ENCODE measurements around the gene MBNL1.

The MBNL1 gene

DNA sequence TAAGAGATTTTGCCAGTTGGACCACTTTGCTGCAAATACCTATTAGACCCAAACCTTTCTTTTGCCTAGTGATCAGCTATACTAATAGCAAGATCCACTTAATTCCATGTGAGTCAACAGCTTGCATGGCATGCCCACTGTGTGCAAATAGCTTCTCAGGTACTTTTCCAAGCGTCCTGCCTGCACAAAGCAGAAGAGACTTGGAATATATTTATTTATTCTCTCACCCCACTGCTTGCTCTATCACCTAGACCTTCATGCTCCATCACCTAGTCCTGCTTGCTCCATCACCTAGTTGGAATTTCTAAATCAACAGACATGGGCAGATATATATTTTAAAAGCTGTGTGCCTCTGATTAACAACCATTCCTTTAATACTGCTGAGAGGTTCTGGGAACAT, 47.6 kb downstream of the MBNL1 start:
- H3K9me3 ChIP-seq (replicated peaks; ENCODE audit: low read length): no peaks in the 10 kb centered on the region
- H3K4me1 ChIP-seq (ENCODE audit: control insufficient read depth, insufficient read depth, low read length): peaks cover 65% of the 10 kb centered on the region
- H3K27me3 ChIP-seq (ENCODE audit: control insufficient read depth, insufficient read depth, low read length): no peaks in the 10 kb centered on the region
- no peak overlapping the region for H3K4me3 ChIP-seq (ENCODE audit: low read length)
- H3K9ac ChIP-seq (ENCODE audit: low read depth, low read length): no peak overlapping the region
- H3K4me2 ChIP-seq (ENCODE audit: low read length): no peak overlapping the region
- peaks cover 24% of the 10 kb centered on the region for H3K36me3 ChIP-seq (ENCODE audit: insufficient read depth, low read length)

DNA sequence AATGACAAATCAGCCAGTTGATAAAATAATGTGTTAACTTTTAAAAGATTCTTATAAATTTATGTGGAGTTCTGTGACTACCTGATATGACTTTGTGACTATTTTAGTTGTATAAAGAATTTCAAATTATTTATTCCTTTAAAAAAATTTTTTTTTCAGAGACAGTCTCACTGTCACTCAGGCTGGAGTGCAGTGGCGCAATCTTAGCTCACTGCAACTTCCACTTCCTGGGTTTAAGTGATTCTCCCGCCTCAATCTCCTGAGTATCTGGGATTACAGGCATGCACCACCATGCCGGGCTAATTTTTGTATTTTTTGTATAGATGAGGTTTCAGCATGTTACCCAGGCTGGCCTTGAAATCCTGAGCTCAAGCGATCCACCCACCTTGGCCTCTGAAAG, 48.5 kb downstream of the MBNL1 start:
- Histone ChIP-seq H3K4me2 (ENCODE audit: low read length) (peak overlapping the region; percentile 53), H3K4me3 (ENCODE audit: low read length) (no peak overlapping the region), H3K4me1 (ENCODE audit: control insufficient read depth, insufficient read depth, low read length) (peaks cover 69% of the 10 kb centered on the region), H3K36me3 (ENCODE audit: insufficient read depth, low read length) (peaks cover 24% of the 10 kb centered on the region), H3K27me3 (ENCODE audit: control insufficient read depth, insufficient read depth, low read length) (no peaks in the 10 kb centered on the region), H3K9me3 (replicated peaks; ENCODE audit: low read length) (no peaks in the 10 kb centered on the region), H3K9ac (ENCODE audit: low read depth, low read length) (no peak overlapping the region)

DNA sequence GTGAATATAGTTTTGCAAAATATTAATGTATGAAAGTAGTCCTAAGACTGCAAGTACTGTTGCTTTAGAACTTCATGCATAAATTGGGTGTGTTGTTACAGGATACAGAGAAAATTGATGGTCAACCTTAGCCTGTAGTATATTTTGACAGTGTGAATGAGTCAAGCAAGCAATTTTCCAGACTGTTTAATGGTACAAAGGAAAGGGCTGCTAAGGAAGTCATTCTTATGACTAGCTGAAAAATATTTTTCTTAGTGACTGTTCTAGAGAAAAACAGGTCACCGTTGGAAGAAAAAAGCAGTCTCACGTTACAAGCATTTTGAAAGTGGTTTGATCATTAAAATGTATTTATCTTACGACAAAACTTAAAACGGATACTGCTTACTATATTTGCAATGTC, 49.2 kb downstream of the MBNL1 start:
- Histone ChIP-seq H3K9ac (ENCODE audit: low read depth, low read length) (peak overlapping the region; percentile 75), H3K4me1 (ENCODE audit: control insufficient read depth, insufficient read depth, low read length) (peaks cover 74% of the 10 kb centered on the region), H3K27me3 (ENCODE audit: control insufficient read depth, insufficient read depth, low read length) (no peaks in the 10 kb centered on the region), H3K4me2 (ENCODE audit: low read length) (peak overlapping the region; percentile 53), H3K4me3 (ENCODE audit: low read length) (peak overlapping the region; percentile 1), H3K36me3 (ENCODE audit: insufficient read depth, low read length) (peaks cover 24% of the 10 kb centered on the region), H3K9me3 (replicated peaks; ENCODE audit: low read length) (no peaks in the 10 kb centered on the region)

DNA sequence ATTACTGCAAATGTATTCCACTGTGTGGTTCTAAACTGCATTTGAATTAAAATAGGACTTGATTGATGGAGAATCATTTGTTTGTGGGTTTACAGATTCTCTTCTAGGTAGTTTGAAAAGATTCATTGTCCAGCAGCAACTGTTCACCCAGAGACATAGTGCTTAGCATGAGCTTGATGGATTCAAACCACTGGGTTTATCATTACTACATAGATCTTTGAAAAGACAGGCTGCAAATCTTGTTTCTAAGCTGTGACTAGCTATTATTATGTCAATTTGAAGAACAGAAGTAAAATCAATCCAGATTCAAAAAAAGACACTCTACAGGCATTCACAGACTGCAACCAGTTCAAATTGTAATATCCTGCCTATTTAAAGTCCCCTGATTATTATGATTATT, 49.8 kb downstream of the MBNL1 start:
- peaks cover 74% of the 10 kb centered on the region for H3K4me1 ChIP-seq (ENCODE audit: control insufficient read depth, insufficient read depth, low read length)
- peak overlapping the region; percentile 53 for H3K4me2 ChIP-seq (ENCODE audit: low read length)
- peaks cover 19% of the 10 kb centered on the region for H3K36me3 ChIP-seq (ENCODE audit: insufficient read depth, low read length)
- peak overlapping the region; percentile 1 for H3K4me3 ChIP-seq (ENCODE audit: low read length)
- peak overlapping the region; percentile 75 for H3K9ac ChIP-seq (ENCODE audit: low read depth, low read length)
- H3K27me3 ChIP-seq (ENCODE audit: control insufficient read depth, insufficient read depth, low read length): no peaks in the 10 kb centered on the region
- no peaks in the 10 kb centered on the region for H3K9me3 ChIP-seq (replicated peaks; ENCODE audit: low read length)

DNA sequence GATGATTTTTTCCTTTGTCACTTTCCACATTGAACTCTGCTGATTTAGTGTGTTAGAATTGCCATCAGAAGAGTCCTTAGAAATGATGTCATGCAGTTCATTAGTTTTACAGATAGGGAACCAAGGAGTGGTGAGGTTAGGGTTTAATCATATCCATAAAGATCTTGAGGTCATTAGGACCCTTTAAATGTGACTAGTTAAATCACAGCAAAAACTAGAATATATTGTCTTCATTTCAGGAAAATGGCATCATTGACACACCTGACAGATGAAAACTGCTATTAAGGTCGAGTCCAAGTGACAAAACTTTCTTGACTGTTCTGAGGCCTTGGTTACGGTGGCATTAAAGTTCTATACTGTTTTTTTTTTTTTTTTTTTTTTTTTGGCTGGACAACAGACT, 50.5 kb downstream of the MBNL1 start:
- H3K9ac ChIP-seq (ENCODE audit: low read depth, low read length): no peak overlapping the region
- no peaks in the 10 kb centered on the region for H3K27me3 ChIP-seq (ENCODE audit: control insufficient read depth, insufficient read depth, low read length)
- no peaks in the 10 kb centered on the region for H3K9me3 ChIP-seq (replicated peaks; ENCODE audit: low read length)
- H3K4me1 ChIP-seq (ENCODE audit: control insufficient read depth, insufficient read depth, low read length): peaks cover 74% of the 10 kb centered on the region
- peaks cover 18% of the 10 kb centered on the region for H3K36me3 ChIP-seq (ENCODE audit: insufficient read depth, low read length)
- peak overlapping the region; percentile 1 for H3K4me2 ChIP-seq (ENCODE audit: low read length)
- H3K4me3 ChIP-seq (ENCODE audit: low read length): no peak overlapping the region

DNA sequence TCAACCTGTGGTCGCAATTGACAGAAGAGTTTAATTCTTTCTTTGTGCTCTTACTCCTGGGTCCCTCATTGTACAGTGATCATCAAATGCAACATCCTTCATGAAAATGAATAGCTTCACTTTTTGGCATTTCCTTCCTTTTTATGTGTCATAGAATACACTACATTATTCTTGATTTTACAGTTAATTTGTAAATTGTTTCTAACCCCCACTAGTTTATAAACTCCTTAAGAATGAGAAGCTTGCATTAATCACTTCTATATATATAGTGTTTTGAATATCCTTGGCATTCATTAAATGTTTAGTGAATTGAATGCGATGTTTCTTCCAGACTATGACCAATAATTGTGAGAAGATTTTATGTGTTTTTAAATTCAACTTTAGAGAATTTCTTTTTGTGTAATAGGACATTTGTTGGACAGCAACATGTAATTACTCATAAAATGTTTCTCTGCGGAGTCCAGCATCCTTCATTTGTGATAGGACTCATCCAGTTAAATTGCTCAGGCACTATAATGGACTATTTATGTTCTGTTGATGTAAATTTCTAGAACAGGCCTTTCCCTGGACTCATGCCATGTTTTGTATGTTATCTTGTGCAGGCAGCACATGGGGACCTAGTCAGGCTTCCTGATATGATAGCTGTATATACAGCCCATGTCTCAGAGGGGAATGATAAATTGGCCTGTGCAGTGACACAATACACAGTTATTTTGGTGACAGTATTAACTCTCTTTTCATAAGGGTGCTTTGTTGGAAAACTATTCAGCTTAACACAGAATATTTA, 51.3 kb downstream of the MBNL1 start:
- Histone ChIP-seq H3K36me3 (ENCODE audit: insufficient read depth, low read length) (peaks cover 18% of the 10 kb centered on the region), H3K4me3 (ENCODE audit: low read length) (no peak overlapping the region), H3K4me2 (ENCODE audit: low read length) (peak overlapping the region; percentile 10), H3K4me1 (ENCODE audit: control insufficient read depth, insufficient read depth, low read length) (peaks cover 68% of the 10 kb centered on the region), H3K9me3 (replicated peaks; ENCODE audit: low read length) (no peaks in the 10 kb centered on the region), H3K9ac (ENCODE audit: low read depth, low read length) (no peak overlapping the region), H3K27me3 (ENCODE audit: control insufficient read depth, insufficient read depth, low read length) (no peaks in the 10 kb centered on the region)

DNA sequence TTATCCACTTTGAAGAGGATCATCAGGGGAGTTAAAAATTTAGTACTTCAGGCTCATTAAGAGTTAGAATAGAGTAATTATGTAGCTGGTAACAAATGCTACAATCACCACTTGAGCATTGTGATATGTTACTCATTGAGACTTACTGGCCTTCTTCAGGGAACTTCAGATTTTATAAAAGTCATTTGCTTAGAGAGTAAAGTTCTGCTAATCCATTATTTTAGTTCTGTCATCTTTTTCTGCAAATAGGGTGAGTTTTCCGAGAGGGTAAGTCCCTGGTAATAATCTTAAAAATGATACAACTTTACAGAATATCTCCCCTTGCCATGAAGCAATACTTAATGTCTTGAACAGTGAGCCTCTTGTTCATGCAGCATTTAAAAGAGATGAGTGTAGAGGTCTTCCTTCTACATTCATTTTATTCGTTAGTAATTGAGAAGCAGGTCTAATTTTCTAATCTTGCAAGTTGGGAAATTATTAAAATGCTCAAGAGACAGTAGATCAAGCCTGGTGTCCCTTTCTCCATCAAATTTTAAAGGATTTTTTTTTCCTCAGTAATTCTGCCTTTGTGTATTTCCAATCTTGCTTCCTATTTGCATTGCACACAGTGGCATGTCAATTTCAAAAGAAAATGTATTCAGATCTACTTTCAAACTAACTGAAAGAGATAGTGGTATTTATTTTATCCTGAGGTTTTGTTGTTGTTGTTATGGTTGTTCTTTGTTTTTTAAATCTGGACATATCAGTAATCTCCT, 52.6 kb downstream of the MBNL1 start:
- H3K4me1 ChIP-seq (ENCODE audit: control insufficient read depth, insufficient read depth, low read length): peaks cover 57% of the 10 kb centered on the region

DNA sequence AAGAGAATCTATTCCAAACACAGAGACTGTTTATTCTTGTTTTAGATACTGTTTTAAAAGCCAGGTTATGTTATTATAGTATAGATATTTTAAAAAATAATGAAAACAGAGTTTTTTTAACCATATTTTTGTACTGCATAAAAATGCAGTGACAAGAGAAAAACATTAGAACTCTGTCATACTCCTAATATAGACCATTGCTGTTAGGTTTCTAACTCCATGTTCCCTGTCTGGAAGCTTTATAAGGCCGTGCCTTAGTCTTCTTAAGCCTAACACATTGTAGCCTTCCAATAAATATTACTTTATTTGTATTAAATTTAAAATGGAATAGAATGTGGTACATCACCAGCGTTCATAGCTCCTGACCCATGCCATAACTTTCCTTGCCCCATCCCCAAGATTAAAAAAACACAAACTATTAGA, 53.2 kb downstream of the MBNL1 start:
- Histone ChIP-seq H3K4me1 (ENCODE audit: control insufficient read depth, insufficient read depth, low read length) (peaks cover 52% of the 10 kb centered on the region), H3K27me3 (ENCODE audit: control insufficient read depth, insufficient read depth, low read length) (no peaks in the 10 kb centered on the region), H3K36me3 (ENCODE audit: insufficient read depth, low read length) (peaks cover 15% of the 10 kb centered on the region), H3K9ac (ENCODE audit: low read depth, low read length) (peak overlapping the region; percentile 3), H3K4me3 (ENCODE audit: low read length) (no peak overlapping the region), H3K4me2 (ENCODE audit: low read length) (no peak overlapping the region), H3K9me3 (replicated peaks; ENCODE audit: low read length) (no peaks in the 10 kb centered on the region)

More for the DNA sequence above, 52.6 kb downstream of the MBNL1 start:
- Histone ChIP-seq H3K27me3 (ENCODE audit: control insufficient read depth, insufficient read depth, low read length) (no peaks in the 10 kb centered on the region), H3K9ac (ENCODE audit: low read depth, low read length) (peak overlapping the region; percentile 3), H3K36me3 (ENCODE audit: insufficient read depth, low read length) (peaks cover 16% of the 10 kb centered on the region), H3K9me3 (replicated peaks; ENCODE audit: low read length) (no peaks in the 10 kb centered on the region), H3K4me2 (ENCODE audit: low read length) (no peak overlapping the region), H3K4me3 (ENCODE audit: low read length) (no peak overlapping the region)

DNA sequence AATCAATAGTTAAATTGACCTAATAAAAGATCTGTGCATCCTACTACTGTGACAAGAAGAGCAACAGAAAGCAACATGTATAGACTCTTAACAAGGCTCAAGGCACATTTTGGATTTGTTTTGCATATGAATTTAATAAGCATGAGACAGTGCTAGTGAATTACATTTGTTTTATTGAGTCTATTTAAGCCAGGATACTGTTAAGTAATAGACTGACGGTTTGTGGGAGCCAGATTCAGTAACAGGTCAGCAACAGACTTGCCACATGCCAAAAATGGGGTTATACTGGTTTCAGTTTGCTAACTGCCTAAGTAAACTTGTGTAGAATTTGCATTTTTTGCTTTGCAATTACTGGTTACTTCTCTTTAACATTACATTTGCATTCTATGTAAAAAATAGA, 54.0 kb downstream of the MBNL1 start:
- Histone ChIP-seq H3K36me3 (ENCODE audit: insufficient read depth, low read length) (peaks cover 15% of the 10 kb centered on the region), H3K4me1 (ENCODE audit: control insufficient read depth, insufficient read depth, low read length) (peaks cover 44% of the 10 kb centered on the region), H3K27me3 (ENCODE audit: control insufficient read depth, insufficient read depth, low read length) (no peaks in the 10 kb centered on the region), H3K4me2 (ENCODE audit: low read length) (no peak overlapping the region), H3K9me3 (replicated peaks; ENCODE audit: low read length) (no peaks in the 10 kb centered on the region), H3K9ac (ENCODE audit: low read depth, low read length) (no peak overlapping the region), H3K4me3 (ENCODE audit: low read length) (no peak overlapping the region)

DNA sequence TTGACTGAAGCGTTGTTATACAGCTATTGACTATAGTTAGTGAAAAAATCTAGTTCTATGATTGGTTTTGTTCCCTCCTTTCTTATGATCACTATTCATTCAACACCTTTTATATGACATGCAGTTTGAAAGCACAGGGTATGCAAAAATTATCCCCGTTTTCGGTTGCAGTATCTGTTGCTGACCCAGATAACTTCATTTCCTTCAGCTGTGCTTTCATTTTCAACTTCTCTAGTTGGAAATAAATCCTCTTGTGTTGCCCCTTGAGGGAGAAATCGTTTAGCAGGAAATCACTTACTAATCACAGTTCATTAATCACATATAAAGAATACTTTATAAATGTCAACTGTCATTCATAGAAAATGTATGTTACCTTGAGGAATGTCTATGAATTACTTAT, 55.1 kb downstream of the MBNL1 start:
- Histone ChIP-seq H3K9ac (ENCODE audit: low read depth, low read length) (no peak overlapping the region), H3K36me3 (ENCODE audit: insufficient read depth, low read length) (peaks cover 15% of the 10 kb centered on the region), H3K4me2 (ENCODE audit: low read length) (no peak overlapping the region), H3K27me3 (ENCODE audit: control insufficient read depth, insufficient read depth, low read length) (no peaks in the 10 kb centered on the region), H3K4me3 (ENCODE audit: low read length) (no peak overlapping the region), H3K4me1 (ENCODE audit: control insufficient read depth, insufficient read depth, low read length) (peaks cover 47% of the 10 kb centered on the region), H3K9me3 (replicated peaks; ENCODE audit: low read length) (no peaks in the 10 kb centered on the region)

DNA sequence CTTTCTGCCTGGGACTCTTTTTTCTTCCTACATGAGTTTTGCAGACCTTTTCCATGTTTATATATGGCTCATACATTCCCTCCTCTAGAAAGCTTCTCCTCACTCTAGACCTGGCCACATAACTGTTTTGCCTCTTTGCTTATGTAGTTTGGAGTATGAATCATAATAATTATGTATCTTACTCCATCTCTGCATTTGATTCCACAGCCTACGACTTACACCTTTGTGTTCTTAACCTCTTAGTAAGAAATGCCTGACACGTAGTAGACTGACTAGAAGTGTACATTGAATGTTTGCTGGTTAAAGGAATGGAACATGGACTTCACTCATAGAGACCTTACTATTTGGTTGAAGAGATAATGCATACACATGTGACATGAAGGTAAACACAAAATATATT, 56.4 kb downstream of the MBNL1 start:
- Histone ChIP-seq H3K36me3 (ENCODE audit: insufficient read depth, low read length) (peaks cover 12% of the 10 kb centered on the region), H3K9ac (ENCODE audit: low read depth, low read length) (no peak overlapping the region), H3K4me3 (ENCODE audit: low read length) (no peak overlapping the region), H3K4me1 (ENCODE audit: control insufficient read depth, insufficient read depth, low read length) (peaks cover 43% of the 10 kb centered on the region), H3K9me3 (replicated peaks; ENCODE audit: low read length) (no peaks in the 10 kb centered on the region), H3K4me2 (ENCODE audit: low read length) (no peak overlapping the region), H3K27me3 (ENCODE audit: control insufficient read depth, insufficient read depth, low read length) (no peaks in the 10 kb centered on the region)
